ENCODE results near the gene SOBP.

Gene SOBP

DNA sequence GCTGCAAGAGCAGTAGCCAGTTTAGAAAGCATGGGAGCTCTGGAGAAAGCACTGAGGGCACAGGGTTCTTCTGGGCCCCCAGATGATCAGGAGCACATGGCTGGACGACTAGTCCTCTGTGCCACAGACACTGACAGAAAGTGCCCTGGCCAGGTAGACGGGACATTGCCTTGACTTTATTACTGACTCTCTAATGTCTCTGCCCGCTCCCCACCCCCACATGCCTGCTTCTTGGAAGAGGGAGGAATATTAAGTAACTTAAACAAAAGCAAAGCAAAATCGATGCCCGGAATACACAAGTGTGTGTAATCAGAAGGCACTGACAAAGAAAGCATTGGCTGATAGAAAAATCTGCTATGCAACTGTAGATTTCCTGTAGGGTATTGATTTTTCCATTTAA is 99.3 kb downstream of the SOBP start:
- no peak for DNase-seq (ENCODE audit: low spot score)

DNA sequence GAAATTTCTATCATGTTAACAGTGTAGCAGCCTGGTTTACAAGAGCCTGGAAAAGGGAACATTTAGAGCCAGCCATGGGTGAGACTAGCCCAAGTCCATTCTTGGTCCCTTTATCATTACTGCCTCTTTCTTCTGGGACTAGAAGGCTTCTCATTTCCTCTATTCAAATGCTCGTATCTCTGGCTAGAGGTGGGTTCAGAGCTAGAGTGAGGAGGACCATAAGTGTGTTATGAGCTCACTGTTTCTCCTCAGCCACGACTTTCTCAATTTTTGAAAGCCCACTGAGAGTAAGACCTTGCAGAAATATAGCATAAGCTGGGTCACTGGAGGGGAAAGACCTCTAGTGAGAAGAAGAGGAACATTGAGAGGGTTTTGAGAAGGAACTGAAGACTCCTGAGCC is 100.0 kb downstream of the SOBP start:
- DNase-seq (ENCODE audit: low spot score): no peak

DNA sequence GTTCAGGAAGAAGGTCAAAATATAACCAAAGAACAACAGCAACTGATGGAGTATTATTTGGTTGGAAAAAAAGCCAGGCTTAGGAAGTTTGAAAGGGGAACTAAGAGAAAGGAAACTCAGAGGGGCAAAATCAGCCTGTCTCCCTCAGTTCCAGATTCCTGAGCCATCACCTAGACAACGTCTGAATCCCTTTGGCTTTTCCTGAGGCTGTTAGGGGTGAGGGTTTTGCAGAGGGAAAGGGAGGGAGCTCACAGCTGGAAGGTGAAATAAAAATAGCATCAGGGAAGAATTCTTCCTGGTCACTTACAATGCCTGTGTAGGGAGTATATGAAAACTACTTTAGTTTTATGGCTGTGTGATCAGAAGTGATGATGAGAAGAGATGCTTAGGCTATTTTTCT is 100.5 kb downstream of the SOBP start:
- DNase-seq (ENCODE audit: low spot score): no peak

DNA sequence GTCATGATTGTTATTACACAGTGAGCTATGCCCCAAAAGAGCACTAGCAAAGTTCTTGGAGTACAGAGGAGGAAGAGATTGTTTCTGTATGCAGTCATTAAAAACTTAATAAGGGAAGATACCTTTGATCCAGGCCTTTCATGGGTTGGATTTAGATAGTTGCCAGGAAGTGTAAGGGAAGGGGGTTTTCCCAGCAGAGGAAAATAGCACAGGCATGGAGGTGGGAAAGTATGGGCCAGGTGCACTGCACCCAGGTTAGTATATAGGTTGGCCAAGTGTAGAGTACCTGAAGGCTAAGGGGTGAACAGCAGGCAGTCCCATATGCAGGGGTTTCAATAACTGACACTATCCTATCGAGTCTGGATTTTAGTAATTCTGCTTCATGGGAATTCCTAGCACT is 101.4 kb downstream of the SOBP start:
- DNase-seq (ENCODE audit: low spot score): no peak

DNA sequence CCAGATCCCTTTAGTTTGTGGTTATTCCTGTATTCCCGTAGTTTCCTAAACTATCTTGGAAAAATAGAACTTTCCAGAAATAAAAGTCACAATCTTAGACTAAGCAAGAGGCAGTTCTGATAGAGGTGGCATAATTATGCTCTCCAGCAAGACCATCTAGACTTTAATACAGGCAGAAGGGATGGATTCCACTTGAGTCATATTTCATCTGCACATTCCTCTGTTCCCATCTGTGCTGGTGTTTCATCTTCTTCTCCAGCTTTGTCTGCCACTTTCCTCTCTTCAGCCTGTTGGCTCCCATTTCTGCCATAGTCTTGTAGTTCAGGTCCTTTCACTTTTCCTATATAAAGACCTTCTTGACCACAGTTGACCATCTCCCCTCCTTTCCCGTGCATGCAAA is 102.9 kb downstream of the SOBP start:
- DNase-seq (ENCODE audit: low spot score): no peak

DNA sequence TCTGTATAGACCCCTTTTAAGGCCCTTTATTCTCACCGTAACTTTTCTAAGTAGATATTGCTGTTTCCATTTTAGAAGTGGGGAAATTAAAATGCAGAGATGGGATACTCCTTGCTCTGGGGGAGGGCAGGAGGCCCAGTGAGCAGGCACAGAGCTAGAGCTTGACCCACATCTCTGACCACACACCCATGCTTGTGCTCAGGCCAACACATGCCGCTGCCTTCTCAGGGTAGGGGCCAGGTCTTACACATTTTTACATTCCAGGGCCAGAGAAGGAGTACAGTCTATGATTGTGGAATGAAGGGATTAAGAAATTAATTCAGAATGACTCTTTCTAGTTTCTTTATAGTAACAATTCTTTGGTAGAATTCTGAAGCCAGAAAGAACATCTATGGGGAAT is 104.8 kb downstream of the SOBP start:
- DNase-seq (ENCODE audit: low spot score): no peak

DNA sequence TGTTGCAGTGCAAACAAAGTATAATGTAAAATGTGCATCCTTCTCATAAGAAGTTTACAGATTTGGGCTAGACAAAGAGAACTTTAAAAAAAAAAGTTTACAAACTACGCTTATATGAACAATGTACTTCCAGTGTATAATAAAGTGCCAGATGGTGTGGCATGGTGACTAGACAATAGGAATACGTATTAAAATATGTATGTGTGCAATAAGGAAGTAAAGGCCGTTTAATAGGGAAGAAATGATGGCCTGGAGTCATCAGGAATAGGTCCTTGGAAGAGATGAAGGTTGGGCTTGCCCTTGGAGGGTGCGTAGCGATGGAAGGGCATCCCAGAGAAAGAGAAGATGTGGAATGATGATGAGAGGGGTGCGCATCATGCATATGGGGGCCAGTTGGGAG is 108.2 kb downstream of the SOBP start:
- DNase-seq (ENCODE audit: low spot score): no peak

DNA sequence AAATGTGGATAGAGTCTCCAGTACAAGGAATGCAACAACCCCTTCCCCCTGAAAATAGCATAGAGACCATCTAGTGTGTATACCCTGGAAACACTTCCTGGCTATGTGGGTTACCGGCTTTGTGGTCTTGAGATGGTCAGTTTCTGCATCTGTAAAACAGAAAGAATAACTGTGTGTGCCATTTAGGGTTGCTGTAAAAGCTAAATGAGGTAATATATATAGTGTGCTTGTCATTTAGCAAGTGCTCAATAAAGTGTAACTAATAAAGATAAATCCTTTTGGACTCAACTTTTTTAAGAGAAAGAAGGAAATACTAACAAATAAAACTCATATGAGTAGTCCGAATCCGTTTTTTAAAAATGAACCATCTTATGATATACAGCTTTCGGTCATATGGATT is 109.1 kb downstream of the SOBP start:
- DNase-seq (ENCODE audit: low spot score): no peak

DNA sequence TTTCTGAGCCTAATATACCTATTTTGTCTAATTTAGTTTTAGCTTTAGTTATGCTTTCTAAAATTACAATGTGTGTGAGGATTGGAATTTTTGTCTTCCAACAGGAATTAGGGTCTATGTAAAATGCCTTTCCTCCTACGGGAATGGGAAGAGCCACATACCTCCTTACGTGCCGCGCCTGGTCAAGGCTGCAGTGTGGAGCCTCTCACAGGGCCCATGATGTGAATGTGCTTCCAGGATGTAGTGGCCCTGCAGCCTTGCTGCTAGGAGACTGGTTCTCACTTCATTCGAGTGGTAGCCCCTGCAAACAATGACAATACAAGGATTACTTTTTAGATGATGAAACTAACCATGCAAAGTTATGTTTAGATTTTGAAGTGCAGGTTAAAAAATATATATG is 110.2 kb downstream of the SOBP start:
- no peak for DNase-seq (ENCODE audit: low spot score)

DNA sequence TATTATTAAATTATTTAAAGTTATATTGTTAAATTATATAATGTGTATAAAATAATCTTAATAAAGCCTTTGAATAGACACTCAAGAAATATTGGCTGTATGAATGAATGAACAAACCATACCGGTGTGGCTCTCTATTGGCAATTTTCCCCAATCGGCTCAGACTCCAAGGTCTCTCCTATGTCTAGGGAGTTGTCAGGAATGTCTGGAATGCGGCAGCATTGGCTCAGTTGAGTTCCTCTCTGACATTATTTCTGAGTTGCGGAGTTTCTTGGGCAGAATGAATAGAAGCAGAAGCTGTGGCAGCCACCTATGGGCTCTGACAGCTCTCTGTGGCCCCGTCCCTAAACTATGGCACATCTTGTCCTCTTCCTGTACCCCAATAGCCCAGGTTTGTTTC is 111.0 kb downstream of the SOBP start:
- no peak for DNase-seq (ENCODE audit: low spot score)

DNA sequence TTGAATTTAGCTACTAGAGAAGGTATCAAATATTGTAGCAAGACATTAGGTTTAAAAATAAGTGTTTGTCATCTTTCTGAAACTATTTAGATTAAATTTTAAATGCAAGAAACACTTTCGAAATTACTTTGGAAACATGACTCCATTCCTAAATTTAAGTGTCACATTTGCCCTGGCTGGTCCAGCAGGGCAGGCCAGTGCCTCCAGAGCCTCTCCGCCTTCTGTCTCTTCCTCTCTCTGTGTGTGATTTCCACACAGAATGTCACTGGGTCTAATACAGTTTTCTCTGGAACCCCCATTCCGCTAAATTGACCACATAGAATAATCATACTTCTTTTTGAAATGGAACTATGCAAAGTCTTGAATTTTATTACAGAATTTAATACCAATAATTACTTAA is 111.5 kb downstream of the SOBP start:
- no peak for DNase-seq (ENCODE audit: low spot score)

DNA sequence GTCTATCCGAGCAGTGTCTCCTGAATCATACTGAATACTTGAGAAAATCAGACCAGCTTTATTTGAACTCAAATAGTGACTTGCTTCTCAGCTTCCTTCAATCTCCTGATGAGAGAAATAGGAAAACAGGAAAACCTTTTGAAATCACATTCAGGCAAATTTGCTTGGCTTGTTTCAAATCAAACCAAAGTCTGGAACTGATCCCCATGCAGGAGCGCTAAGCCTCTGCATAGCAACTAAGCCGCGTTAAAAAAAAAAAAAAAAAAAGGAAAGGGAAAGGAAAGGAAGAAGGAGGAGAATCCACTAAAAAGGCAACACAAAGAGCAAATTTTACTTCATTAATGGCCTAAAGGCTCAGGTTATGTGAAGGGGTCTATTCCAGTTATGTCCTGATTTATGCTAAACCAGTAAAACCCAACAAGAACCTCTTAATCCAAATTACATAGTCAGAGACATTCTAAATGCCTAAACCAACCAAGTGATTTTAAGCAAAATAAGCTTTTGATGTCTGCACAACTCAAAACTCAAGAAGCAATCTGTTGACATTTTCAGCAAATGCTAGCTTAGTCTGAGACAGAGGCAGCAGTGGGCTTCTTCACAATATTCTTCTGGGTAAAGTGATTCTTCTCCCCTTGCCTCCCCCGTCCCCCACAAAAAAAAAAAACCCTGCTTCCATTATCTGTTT is 112.5 kb downstream of the SOBP start:
- no peak for DNase-seq (ENCODE audit: low spot score)

DNA sequence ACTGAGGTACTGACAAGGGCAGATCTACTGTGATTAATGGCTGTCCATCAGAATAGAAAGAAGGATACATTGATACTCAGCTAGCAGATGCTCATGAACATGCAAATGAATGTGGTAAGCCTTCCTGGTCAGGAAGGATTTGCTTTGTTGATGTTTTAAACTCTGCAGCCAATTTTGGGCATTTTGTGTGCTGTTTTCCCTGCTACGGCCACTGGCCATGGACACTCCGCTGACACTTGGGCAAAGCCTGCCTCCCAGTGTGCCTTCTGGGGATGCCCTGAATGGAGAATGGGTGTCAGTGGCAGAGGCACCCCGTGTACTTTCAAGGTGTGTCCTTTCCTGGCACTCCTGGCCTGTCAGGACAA is 113.1 kb downstream of the SOBP start:
- no peak for DNase-seq (ENCODE audit: low spot score)

DNA sequence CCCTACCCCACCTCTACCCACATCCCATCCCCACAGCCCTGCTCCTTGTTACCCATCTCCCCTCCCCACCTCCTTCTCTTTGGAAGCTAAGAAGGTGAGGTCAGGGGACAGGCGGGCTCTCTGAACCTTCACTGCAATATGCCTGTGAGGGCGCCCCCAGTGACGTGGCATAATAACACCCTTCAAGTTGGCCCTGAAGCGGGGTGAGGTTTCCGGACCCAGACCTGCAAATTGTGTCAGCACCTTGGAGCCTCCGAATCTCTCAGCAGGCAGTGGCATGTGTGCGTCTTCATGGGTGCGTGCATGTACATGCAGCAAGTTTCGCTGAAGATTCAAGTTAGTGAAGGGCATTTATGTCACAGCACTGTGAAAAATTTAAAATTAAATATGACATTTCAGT is 114.6 kb downstream of the SOBP start:
- no peak for DNase-seq (ENCODE audit: low spot score)

DNA sequence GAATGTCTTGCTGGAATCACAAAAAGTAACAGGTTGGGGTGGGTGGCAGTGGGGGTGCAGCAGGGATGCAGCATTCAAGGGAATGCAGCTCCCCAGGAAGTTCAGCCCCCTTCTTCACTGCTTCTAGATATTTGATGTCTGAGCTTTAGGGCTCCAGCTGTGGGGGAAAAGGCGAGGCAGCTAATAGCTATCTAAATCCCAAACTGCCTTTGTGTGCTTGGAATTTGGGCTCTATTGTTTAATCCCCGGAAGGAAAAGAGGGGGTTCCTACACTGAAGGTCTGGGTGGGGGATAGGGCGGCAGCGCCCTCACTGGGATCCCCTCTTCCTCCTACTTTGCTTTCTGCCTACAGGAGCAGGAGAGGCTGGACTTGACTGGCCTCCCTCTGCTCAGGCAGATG is 116.5 kb downstream of the SOBP start:
- DNase-seq (ENCODE audit: low spot score): no peak

DNA sequence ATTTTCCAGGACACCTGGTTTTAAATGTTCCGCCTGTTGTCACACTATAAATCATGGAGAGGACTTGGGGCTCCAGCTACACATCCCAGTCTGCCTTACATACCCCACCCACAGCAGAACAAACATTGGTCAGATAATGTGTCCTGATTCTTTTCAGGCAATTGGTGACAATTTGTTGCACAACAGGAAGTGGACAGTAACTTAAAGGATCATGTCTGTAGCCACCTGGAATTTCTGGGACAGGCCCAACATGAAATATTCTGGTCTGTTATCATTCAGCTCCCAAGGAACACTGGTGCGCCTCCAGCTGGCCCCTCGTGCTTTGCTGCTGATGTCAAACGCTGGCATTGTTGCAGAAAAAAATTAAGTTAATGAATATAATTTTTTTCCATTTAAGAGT is 117.2 kb downstream of the SOBP start:
- DNase-seq (ENCODE audit: low spot score): no peak

DNA sequence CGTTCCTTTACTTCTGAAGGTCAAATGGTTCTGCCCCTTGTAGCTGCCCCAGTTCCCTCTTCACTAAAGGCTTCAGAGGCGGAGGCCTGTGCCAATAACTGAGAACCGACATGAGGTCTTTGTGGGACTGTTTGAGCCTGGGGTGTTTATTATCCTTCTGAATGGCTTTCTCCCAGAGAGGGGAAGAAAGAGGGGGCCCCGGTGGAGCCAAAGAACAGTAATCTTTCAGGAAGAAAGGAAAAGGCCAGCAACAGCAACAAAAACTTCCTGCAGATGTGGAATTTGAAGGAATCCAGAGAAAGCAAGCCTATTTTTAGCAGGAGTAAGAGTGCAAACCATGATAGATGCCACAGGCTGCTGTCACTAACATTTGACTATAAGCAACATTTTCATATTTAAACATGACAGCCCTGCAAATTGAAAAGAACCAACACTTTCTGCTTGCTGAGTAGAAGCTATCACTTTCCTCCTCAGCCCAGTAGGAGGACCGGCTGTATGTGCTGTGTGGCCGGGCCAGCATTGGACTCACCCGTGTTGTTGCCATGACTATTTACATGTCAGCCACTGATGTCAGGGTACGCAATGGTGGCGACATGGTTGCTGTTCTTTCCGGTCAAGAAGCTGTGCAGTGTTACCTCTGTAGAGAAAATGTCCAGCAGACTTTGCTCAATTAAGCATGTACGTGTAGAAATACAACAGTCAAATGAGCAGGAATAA is 121.3 kb downstream of the SOBP start:
- no peak for DNase-seq (ENCODE audit: low spot score)

DNA sequence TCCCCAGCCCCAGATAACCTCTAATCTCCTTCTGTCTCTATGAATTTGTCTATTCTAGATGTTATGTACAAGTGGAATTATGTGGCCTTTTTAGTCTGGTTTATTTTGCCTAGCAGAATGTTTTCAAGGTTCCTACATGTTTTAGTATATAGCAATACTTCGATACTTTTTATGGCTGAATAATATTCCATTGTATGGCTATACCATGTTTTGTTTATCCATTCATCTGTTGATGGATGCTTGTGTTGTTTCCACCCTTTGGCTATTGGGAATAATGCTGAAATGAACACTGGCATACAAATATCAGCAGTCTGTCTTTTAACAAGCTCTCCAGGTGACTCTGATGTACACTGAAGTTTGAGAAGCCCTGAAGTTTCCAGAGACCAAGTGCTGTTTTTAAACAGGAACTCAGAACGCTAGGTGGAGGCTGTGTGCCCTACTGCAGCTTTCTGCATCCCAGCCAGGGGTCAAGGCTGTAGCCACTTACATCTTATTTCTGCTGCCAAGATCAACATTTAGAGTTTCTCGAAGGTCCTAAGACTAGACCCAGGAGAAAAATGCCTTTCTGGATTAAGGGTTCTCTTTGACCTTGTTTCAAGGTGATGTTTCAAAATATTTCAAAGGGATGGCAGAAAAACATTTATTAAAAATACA is 123.0 kb downstream of the SOBP start:
- no peak for DNase-seq (ENCODE audit: low spot score)

DNA sequence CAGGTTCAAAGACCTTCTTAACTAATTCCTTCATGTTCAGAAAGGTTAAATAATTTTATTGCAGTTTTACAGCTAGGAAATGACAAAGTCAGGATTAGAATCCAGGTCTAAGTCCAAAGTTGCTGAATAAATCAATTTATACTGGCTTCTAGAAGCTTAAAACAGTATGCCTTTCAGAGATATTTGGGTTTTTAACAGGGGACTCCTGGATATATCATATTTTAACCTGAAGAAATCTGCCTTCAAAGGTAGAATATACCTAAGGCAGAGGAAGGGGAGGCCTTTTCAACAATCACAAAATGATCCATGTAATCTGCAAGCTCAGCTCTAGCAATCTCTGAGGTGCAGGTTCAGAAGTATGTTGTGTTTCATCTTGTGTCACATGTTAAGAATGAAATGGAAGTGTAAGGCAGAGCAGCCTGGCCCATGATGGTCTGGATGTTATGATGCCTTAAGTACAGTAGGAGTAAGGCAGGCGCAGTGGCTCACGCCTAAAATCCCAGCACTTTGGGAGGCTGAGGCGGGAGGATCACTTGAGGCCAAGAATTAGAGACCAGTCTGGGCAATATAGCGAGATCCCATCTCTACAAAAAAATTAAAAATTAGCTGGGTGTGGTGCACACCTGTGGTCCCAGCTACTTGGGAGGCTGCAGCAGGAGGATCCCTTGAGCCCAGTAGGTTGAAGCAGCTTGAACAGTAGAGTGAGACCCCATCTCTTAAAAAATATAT is 123.9 kb downstream of the SOBP start:
- no peak for DNase-seq (ENCODE audit: low spot score)

DNA sequence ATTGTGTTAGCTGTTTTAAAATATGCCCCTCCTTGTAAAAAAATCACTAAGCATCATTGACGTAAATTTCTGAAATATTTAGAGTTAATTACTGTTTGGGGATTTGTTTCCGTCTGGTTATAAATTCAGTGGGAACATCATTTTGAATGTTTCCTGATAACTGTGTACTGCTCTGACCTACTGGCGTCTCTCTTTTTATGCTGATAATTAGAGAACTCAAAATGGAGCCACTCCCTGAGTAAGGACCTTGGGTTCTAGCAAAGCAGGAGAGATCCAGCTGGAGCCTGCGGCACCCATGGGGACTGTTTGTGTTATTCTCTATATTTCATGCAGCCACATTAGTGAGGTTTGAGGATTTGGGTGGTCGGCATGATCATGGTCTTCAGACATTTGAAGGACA is 124.9 kb downstream of the SOBP start:
- no peak for DNase-seq (ENCODE audit: low spot score)

DNA sequence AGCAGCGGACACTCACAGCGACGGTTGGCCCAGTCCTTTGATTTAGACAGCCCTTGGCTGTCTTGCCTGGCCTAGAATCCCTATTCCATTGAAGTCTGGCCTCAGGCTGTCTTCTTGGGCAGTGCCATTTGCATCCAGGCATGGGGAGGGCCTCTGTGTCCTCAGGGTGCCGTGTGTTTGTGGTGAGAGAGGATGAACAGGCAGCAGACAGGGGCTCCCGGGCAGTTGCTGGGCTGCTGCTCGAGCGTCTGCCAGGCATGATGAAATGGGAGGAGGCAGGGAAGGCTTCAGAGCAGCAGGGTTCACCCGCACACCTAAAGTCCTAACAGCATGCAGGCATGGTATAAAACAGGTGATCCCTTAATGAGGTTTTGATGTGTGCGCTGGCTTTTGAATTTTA is 126.9 kb downstream of the SOBP start:
- no peak for DNase-seq (ENCODE audit: low spot score)

DNA sequence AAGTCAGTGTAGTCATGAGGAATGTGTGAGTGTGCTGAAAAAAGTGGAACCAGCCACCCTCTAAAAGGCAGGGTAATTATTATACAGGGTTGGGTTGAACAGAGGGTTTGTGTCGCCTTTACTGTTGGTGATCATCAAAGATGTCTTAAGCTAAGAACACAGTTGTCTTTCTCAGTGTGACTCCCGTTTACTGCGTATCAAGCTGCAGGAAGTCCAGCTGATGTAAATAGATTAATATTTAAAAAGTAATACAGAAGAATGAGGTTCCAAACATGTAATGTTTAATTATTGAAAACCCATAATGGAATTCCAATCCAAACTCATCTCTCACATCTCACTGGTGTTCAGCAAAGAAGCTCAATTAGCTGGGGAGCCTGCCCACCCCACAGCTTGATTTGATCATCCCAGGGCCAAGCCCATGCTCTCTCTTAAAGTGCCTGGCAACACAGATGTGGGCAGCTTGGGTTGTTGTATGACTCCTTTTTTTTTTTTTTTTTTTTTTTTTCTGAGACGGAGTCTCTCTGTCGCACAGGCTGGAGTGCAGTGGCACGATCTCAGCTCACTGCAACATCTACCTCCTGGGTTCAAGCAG is 127.5 kb downstream of the SOBP start:
- no peak for DNase-seq (ENCODE audit: low spot score)

DNA sequence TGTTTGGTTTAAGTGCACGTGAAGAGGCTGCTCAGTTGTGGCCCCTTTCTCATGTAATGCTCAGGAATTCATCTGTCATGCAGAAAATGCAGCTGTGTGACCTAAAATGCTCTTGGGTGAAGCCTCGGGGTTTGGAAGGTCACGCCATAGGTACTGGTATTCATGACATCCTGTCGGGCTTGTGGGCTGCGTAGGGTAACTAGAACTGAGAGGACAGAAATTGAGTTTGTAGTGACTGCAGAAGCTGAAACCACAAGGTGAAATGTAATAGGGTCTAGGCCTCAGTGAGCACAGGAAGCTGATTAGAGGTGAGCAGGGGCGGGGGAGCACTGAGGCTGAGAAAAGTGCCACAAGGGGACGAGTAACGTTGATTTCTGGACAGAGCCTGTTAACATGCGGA is 128.8 kb downstream of the SOBP start:
- no peak for DNase-seq (ENCODE audit: low spot score)

All from hematopoietic multipotent progenitor cell treated with erythropoietin and hydrocortisone succinate and interleukin-3 and kit ligand, for 15 days (in vitro differentiated cells).